Measurements from ENCODE around the gene MALSU1. TPM values are rescaled to one million over a fixed set of nuclear protein-coding genes. Genes with fewer than 3 reads are reported as not detected.

The MALSU1 gene
- total and polyA plus RNA-seq, 2 of the 13 experiments (the other 11 are each of a cell fraction or from before 2014, with no cell fraction given) = 72.0 to 141 TPM

- TF ChIP-seq ZKSCAN8 (CRISPR knock-in tag; IDR thresholded peaks at IDR 0.05; ENCODE audit: borderline replicate concordance) = peak; percentile 54; the same call in 1 of the 2 replicates
- TF ChIP-seq ZNF12 (CRISPR knock-in tag; IDR thresholded peaks at IDR 0.05) = 0 out of 2 replicates have a peak, but pooled peaks have one; percentile 40
- peak; percentile 84 for TF ChIP-seq HNF1A (IDR thresholded peaks at IDR 0.05; ENCODE audit: low read depth)
- TF ChIP-seq HNF1A (CRISPR knock-in tag; IDR thresholded peaks at IDR 0.05; ENCODE audit: borderline replicate concordance) = peak; percentile 49; the same call in 1 of the 2 replicates
- TF ChIP-seq TGIF2 (CRISPR knock-in tag; IDR thresholded peaks at IDR 0.05) = 0 out of 2 replicates have a peak, but pooled peaks have one; percentile 44
- TF ChIP-seq TBL1XR1 (IDR thresholded peaks at IDR 0.05; ENCODE audit: borderline replicate concordance, low read length, partially characterized antibody) = peak; percentile 28
- TF ChIP-seq ATAD3A (CRISPR knock-in tag; IDR thresholded peaks at IDR 0.05) = no peak
- no peak for TF ChIP-seq ZUFSP (CRISPR knock-in tag; IDR thresholded peaks at IDR 0.05; ENCODE audit: borderline replicate concordance)
- no peak for TF ChIP-seq CSRNP2 (CRISPR knock-in tag; conservative IDR thresholded peaks at IDR 0.05; ENCODE audit: low read depth)
- TF ChIP-seq TOPORS (CRISPR knock-in tag; IDR thresholded peaks at IDR 0.05) = no peak
- no peak for TF ChIP-seq HES4 (CRISPR knock-in tag; IDR thresholded peaks at IDR 0.05; ENCODE audit: borderline replicate concordance)
- TF ChIP-seq ATF4 (CRISPR knock-in tag; IDR thresholded peaks at IDR 0.05) = peak in 1 of 2 experiments; percentile 63; a peak in 1 of 4 replicates
- peak; percentile 86 for TF ChIP-seq CREM (IDR thresholded peaks at IDR 0.05)
- TF ChIP-seq CREM (CRISPR knock-in tag; IDR thresholded peaks at IDR 0.05) = no peak
- TF ChIP-seq XRCC5 (optimal IDR thresholded peaks at IDR 0.05; ENCODE audit: low read length) = no peak
- peak; percentile 18; the same call in 1 of the 2 replicates for TF ChIP-seq YEATS2 (CRISPR knock-in tag; IDR thresholded peaks at IDR 0.05; ENCODE audit: borderline replicate concordance)
- no peak for TF ChIP-seq KDM5B (CRISPR knock-in tag; IDR thresholded peaks at IDR 0.05; ENCODE audit: borderline replicate concordance)
- no peak for TF ChIP-seq ZNF331 (CRISPR knock-in tag; IDR thresholded peaks at IDR 0.05)
- no peak for TF ChIP-seq TFDP2 (CRISPR knock-in tag; IDR thresholded peaks at IDR 0.05)
These were observed 58.3 kb downstream of the MALSU1 start (continued) for GRCh38 chr7:23357190-23358093.
